Stimulated activated CD4-positive, alpha-beta T cell treated with anti-CD3 and anti-CD28 coated beads, Interleukin-15, amount 100 ng/mL, for 1 hour (primary cell): ENCODE data around the gene PRDM15.

Experiments
- DNase-seq, 2 donors: peaks; one replicate each; pipeline ENCODE4 v3.0.0-alpha.2; 2020; ENCODE audit warnings: low read depth in 1 of 2, low spot score in 1 of 2

The PRDM15 gene

GRCh38 chr21:41751611-41752011 is 127.5 kb downstream of the PRDM15 start:
- DNase-seq = no peak

GRCh38 chr21:41750532-41751151 is 128.5 kb downstream of the PRDM15 start:
- no peak for DNase-seq

GRCh38 chr21:41750051-41750450 is 129.1 kb downstream of the PRDM15 start:
- DNase-seq = no peak

GRCh38 chr21:41749286-41749685 is 129.9 kb downstream of the PRDM15 start:
- no peak for DNase-seq
